Calu3 (cell line): ENCODE results near the gene LILRA6. TPM values are rescaled to one million over a fixed set of nuclear protein-coding genes. Genes with fewer than 3 reads are reported as not detected.
"Not testable (repeated sequence)": the region's sequence is repeated elsewhere in the genome, so short reads cannot be mapped to it uniquely, and the experiment has no call there.

ENCODE experiments used
- BruUV-seq: library from RNA; stranded (reverse); fragments of 400-500 nt; replicated peaks from 2 replicates; lab custom pipeline; 2021; lab: Mats Ljungman, UMichigan
- CTCF ChIA-PET: fragments of 300-600 bp; sonication (Branson Sonifier 250); formaldehyde crosslinking; loops from one replicate; lab custom pipeline; 2022; ENCODE audit warnings: antibody characterized with exemption; lab: Charles Lee
- DNase-seq: peaks from one replicate; pipeline ENCODE4 v3.0.0; 2022
- H3K27ac Mint-ChIP-seq: one replicate; pipeline ENCODE4 v1.8.0; 2022; ENCODE audit warnings: mixed read lengths; ENCODE audit not compliant: unreplicated experiment
- H3K27me3 Mint-ChIP-seq: one replicate; pipeline ENCODE4 v1.8.0; 2022; ENCODE audit warnings: mixed read lengths; ENCODE audit not compliant: unreplicated experiment
- H3K36me3 Mint-ChIP-seq: one replicate; pipeline ENCODE4 v1.8.0; 2022; ENCODE audit warnings: mild to moderate bottlenecking, moderate library complexity, mixed read lengths; ENCODE audit not compliant: insufficient read depth, unreplicated experiment
- H3K4me1 Mint-ChIP-seq: one replicate; pipeline ENCODE4 v1.8.0; 2022; ENCODE audit warnings: mild to moderate bottlenecking, low read depth, mixed read lengths; ENCODE audit not compliant: unreplicated experiment
- H3K4me3 Mint-ChIP-seq: one replicate; pipeline ENCODE4 v1.8.0; 2022; ENCODE audit warnings: mild to moderate bottlenecking, low read depth, moderate library complexity, mixed read lengths; ENCODE audit not compliant: unreplicated experiment
- H3K9me3 Mint-ChIP-seq: one replicate; pipeline ENCODE4 v1.8.0; 2022; ENCODE audit warnings: low read depth, mixed read lengths; ENCODE audit not compliant: unreplicated experiment
- CTCF ChIP-seq: fragments of 200-600 bp; IDR thresholded peaks from one replicate; pipeline ENCODE4 v1.8.0; 2022; ENCODE audit warnings: antibody characterized with exemption; ENCODE audit not compliant: unreplicated experiment
- intact Hi-C: fragments of 100-400 bp; cut with micrococcal nuclease; formaldehyde crosslinking; loops from one replicate; pipeline ENCODE4 v1.10.0; 2022; ENCODE audit not compliant: unreplicated experiment
- total RNA-seq: library from RNA; stranded (reverse); gene quantifications from 2 replicates; pipeline ENCODE4 v1.2.3, GENCODE V29; 2022

The LILRA6 gene
- total RNA-seq, 1 experiment from 2014 or later = not detected

- intact Hi-C loops = no loop called here
- CTCF ChIA-PET = interaction anchor here (0.6 to 0.7 kb wide), 2 partner anchors 33 to 1219 kb away, joined by 3 to 6 read pairs; no protein-coding TSS in a partner anchor
- DNase-seq = no peak
- H3K27me3 Mint-ChIP-seq = peaks cover 33% of the 10 kb centered on the region
- H3K9me3 Mint-ChIP-seq = no peaks in the 10 kb centered on the region
- no peaks in the 10 kb centered on the region for H3K4me1 Mint-ChIP-seq
- H3K4me3 Mint-ChIP-seq = no peak overlapping the region
- no peak overlapping the region for H3K27ac Mint-ChIP-seq
- H3K36me3 Mint-ChIP-seq = peaks cover 5% of the 10 kb centered on the region
- no peak for TF ChIP-seq CTCF
- BruUV-seq = no TSS peak
These were observed 25.7 kb downstream of the LILRA6 start for GRCh38 chr19:54216869-54217268.

- Mint-ChIP-seq H3K4me1 (peaks cover 19% of the 10 kb centered on the region), H3K27me3 (peaks cover 23% of the 10 kb centered on the region), H3K36me3 (peaks cover 19% of the 10 kb centered on the region)
- CTCF ChIA-PET, H3K4me3 Mint-ChIP-seq, BruUV-seq, H3K27ac Mint-ChIP-seq, H3K9me3 Mint-ChIP-seq, intact Hi-C loops, DNase-seq: not testable (repeated sequence)
These were observed 27.9 kb downstream of the LILRA6 start for GRCh38 chr19:54214734-54215133.

- Mint-ChIP-seq H3K4me1 (peaks cover 24% of the 10 kb centered on the region), H3K36me3 (peaks cover 24% of the 10 kb centered on the region), H3K27me3 (peaks cover 22% of the 10 kb centered on the region)
- H3K9me3 Mint-ChIP-seq, CTCF ChIA-PET, intact Hi-C loops, H3K27ac Mint-ChIP-seq, BruUV-seq, DNase-seq, H3K4me3 Mint-ChIP-seq: not testable (repeated sequence)
These were observed 28.4 kb downstream of the LILRA6 start for GRCh38 chr19:54214217-54214616.

- CTCF ChIA-PET = interaction anchor here (0.8 to 2.4 kb wide), 5 partner anchors 11 to 418 kb away, joined by 3 to 14 read pairs (median 5); partner anchors contain the start of genes RPS9 and TSEN34
- peak overlapping the region; percentile 56 for H3K27ac Mint-ChIP-seq
- intact Hi-C loops = no loop called here
- no peaks in the 10 kb centered on the region for H3K9me3 Mint-ChIP-seq
- TF ChIP-seq CTCF = no peak
- BruUV-seq = no TSS peak
- peaks cover 46% of the 10 kb centered on the region for H3K4me1 Mint-ChIP-seq
- no peak for DNase-seq
- peak overlapping the region; percentile 37 for H3K4me3 Mint-ChIP-seq
- H3K36me3 Mint-ChIP-seq = peaks cover 54% of the 10 kb centered on the region
- H3K27me3 Mint-ChIP-seq = no peaks in the 10 kb centered on the region
These were observed 31.4 kb downstream of the LILRA6 start for GRCh38 chr19:54211235-54211634.

GRCh38 chr19:54209811-54210494 is 32.6 kb downstream of the LILRA6 start:
- Mint-ChIP-seq H3K4me3 (peak overlapping the region; percentile 37), H3K36me3 (peaks cover 67% of the 10 kb centered on the region), H3K27me3 (no peaks in the 10 kb centered on the region), H3K9me3 (no peaks in the 10 kb centered on the region), H3K27ac (peak overlapping the region; percentile 96), H3K4me1 (peaks cover 51% of the 10 kb centered on the region)
- no peak for TF ChIP-seq CTCF
- intact Hi-C loops = loop anchor here (1.0 kb wide), 2 partner anchors 9 to 21 kb away; no protein-coding TSS in a partner anchor
- CTCF ChIA-PET = interaction anchor here (0.6 to 2.4 kb wide), 14 partner anchors 10 to 586 kb away, joined by 3 to 14 read pairs (median 4); partner anchors contain the start of genes LENG1, MBOAT7, RPS9 and TMC4
- BruUV-seq = no TSS peak
- peak; percentile 98 for DNase-seq
